Stimulated activated CD8-positive, alpha-beta memory T cell treated with anti-CD3 and anti-CD28 coated beads, Interleukin-15, amount 100 ng/mL, for 1 hour (primary cell): ENCODE data around the gene RHEBL1.
"Not testable (repeated sequence)": the region's sequence is repeated elsewhere in the genome, so short reads cannot be mapped to it uniquely, and the experiment has no call there.

Experiments used
- DNase-seq: peaks from one replicate; pipeline ENCODE4 v3.0.0-alpha.2; 2020; ENCODE audit warnings: low read depth

RHEBL1 gene

GRCh38 chr12:49089821-49090773 lies 20.3 kb upstream of the RHEBL1 start:
- DNase-seq = no peak

GRCh38 chr12:49088932-49089330 lies 19.2 kb upstream of the RHEBL1 start:
- no peak for DNase-seq

GRCh38 chr12:49088150-49088931 lies 18.6 kb upstream of the RHEBL1 start:
- peak; percentile 42 for DNase-seq

GRCh38 chr12:49086116-49086515 lies 16.3 kb upstream of the RHEBL1 start:
- no peak for DNase-seq

GRCh38 chr12:49084438-49084837 lies 14.7 kb upstream of the RHEBL1 start:
- no peak for DNase-seq

- DNase-seq = no peak
Observed at GRCh38 chr12:49079793-49080192, 10.0 kb upstream of the RHEBL1 start.

- no peak for DNase-seq
Observed at GRCh38 chr12:49070971-49071370, 1.2 kb upstream of the RHEBL1 start.

- no peak for DNase-seq
Observed at GRCh38 chr12:49068879-49069506, 786 bp downstream of the RHEBL1 start.

- DNase-seq = no peak
Observed at GRCh38 chr12:49066120-49066519, 3.7 kb downstream of the RHEBL1 start.

- DNase-seq = no peak
Observed at GRCh38 chr12:49064767-49065152, 5.0 kb downstream of the RHEBL1 start.

GRCh38 chr12:49061916-49062315 lies 7.9 kb downstream of the RHEBL1 start:
- DNase-seq = not testable (repeated sequence)

- DNase-seq = no peak
Observed at GRCh38 chr12:49061157-49061650, 8.6 kb downstream of the RHEBL1 start.

- DNase-seq = peak; percentile 73
Observed at GRCh38 chr12:49060237-49061156, 9.3 kb downstream of the RHEBL1 start, which contains the start of gene KMT2D. TSS of gene KMT2D (minus strand) at chr12:49060794. CDS start at chr12:49055324, 5,470 bp downstream.

- DNase-seq = no peak
Observed at GRCh38 chr12:49059299-49060171, 10.2 kb downstream of the RHEBL1 start.

GRCh38 chr12:49059045-49059298 lies 10.8 kb downstream of the RHEBL1 start:
- no peak for DNase-seq

- DNase-seq = no peak
Observed at GRCh38 chr12:49058366-49059044, 11.3 kb downstream of the RHEBL1 start.

- no peak for DNase-seq
Observed at GRCh38 chr12:49057888-49058287, 11.9 kb downstream of the RHEBL1 start.

- DNase-seq = peak; percentile 22
Observed at GRCh38 chr12:49055978-49056754, 13.6 kb downstream of the RHEBL1 start.

- DNase-seq = no peak
Observed at GRCh38 chr12:49055092-49055491, 14.7 kb downstream of the RHEBL1 start.
